ENCODE measurements around the gene ZNF423. TPM values are rescaled to one million over a fixed set of nuclear protein-coding genes. Genes with fewer than 3 reads are reported as not detected.
A peak's percentile ranks its signal among the peaks of the same experiment; 100 is the strongest.

ZNF423 gene
- total and polyA plus RNA-seq, 12 donors: 1.7 to 10.6 (median 5.5) TPM

GRCh38 chr16:49662569-49662968, 193.3 kb downstream of the ZNF423 start:
- 81 to 95% (median 89%) methylated on average over 4 of the region's 4 CpGs for WGBS, 4 donors
- peak overlapping the region in 1 of 5 donors; percentile 85 for H3K27ac ChIP-seq
- H3K9me3 ChIP-seq (replicated peaks in 1 of 3): no peaks in the 10 kb centered on the region
- H3K36me3 ChIP-seq (replicated peaks in 1 of 2): no peaks in the 10 kb centered on the region
- TF ChIP-seq, protein P1, sequence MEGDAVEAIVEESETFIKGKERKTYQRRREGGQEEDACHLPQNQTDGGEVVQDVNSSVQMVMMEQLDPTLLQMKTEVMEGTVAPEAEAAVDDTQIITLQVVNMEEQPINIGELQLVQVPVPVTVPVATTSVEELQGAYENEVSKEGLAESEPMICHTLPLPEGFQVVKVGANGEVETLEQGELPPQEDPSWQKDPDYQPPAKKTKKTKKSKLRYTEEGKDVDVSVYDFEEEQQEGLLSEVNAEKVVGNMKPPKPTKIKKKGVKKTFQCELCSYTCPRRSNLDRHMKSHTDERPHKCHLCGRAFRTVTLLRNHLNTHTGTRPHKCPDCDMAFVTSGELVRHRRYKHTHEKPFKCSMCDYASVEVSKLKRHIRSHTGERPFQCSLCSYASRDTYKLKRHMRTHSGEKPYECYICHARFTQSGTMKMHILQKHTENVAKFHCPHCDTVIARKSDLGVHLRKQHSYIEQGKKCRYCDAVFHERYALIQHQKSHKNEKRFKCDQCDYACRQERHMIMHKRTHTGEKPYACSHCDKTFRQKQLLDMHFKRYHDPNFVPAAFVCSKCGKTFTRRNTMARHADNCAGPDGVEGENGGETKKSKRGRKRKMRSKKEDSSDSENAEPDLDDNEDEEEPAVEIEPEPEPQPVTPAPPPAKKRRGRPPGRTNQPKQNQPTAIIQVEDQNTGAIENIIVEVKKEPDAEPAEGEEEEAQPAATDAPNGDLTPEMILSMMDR (IDR thresholded peaks at IDR 0.05): no peak
- no peak for TF ChIP-seq POLR2A (IDR thresholded peaks at IDR 0.05)
- intact Hi-C loops (cut with DNase I): no loop called here
- no peak for DNase-seq
- H3K4me1 ChIP-seq (replicated peaks in 1 of 2): no peaks in the 10 kb centered on the region
- no peaks in the 10 kb centered on the region for H3K27me3 ChIP-seq
- no peak overlapping the region for H3K4me3 ChIP-seq

DNA sequence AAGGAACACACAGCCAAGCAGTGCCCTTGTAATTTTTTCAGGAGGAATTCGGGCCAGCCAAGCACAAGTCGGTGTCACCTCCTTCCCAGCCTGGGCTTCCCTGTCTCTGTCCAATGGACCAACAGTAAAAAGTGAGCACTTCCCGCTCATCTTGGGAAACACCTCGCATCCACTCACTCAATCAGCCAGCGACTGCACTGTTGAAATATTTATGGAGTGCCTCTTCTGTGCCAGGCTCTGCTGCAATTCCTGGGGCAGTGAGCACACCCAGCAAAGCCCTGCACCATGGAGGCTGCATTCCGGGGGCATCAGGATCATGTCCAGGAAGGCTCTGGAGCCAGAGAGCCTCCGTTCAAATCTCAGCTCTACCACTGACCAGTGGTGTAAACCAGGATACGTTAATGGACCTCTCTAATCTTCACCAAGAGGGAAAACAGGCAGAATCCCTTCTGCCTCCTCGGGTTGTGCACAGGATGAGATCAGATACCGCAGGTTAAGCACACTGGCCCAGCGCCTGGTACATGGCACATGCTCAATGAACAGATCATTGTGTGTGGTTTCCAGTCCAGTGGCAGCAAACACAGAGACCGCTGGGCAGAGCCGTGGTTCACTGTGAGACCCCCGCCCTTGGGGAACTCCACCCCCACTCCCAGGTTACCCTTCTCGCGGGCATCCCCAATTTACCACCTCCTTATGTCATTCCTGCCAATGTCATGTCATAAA, 194.3 kb downstream of the ZNF423 start:
- peak in 1 of 7 donors; percentile 62 for DNase-seq
- intact Hi-C loops (cut with DNase I): no loop called here
- H3K27ac ChIP-seq: no peak overlapping the region
- WGBS, 4 donors: 85 to 89% (median 88%) methylated on average over 13 to 16 of the region's 16 CpGs
- no peak for TF ChIP-seq POLR2A (IDR thresholded peaks at IDR 0.05)
- TF ChIP-seq, protein P1 (IDR thresholded peaks at IDR 0.05): no peak
- H3K4me3 ChIP-seq: no peak overlapping the region
- H3K9me3 ChIP-seq (replicated peaks in 1 of 3): no peaks in the 10 kb centered on the region
- no peaks in the 10 kb centered on the region for H3K36me3 ChIP-seq (replicated peaks in 1 of 2)
- H3K4me1 ChIP-seq (replicated peaks in 1 of 2): no peaks in the 10 kb centered on the region
- no peaks in the 10 kb centered on the region for H3K27me3 ChIP-seq

DNA sequence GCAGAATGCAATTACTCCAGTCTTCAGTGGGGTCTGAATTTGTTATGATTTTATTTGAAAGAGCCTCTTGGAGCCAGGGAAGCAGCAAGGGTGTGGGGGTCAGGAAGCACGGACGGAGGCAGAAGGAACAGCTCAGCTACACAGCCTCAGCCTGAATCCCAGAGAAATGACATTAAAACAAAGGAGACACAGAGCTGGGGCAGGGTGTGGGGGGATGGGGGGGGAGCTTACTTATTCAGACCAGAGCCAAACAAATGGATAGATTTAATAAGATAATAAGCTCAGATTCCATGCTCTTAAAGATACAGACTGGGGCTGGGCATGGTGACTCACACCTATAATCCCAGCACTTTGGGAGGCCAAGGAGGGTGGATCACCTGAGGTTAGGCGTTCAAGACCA, 195.3 kb downstream of the ZNF423 start:
- intact Hi-C loops (cut with DNase I): no loop called here
- WGBS, 4 donors: 82 to 88% (median 84%) methylated on average over 3 of the region's 3 CpGs
- Histone ChIP-seq H3K27me3 (no peaks in the 10 kb centered on the region), H3K36me3 (replicated peaks in 1 of 2) (no peaks in the 10 kb centered on the region), H3K4me3 (no peak overlapping the region), H3K9me3 (replicated peaks in 1 of 3) (no peaks in the 10 kb centered on the region), H3K27ac (no peak overlapping the region), H3K4me1 (replicated peaks in 1 of 2) (no peaks in the 10 kb centered on the region)
- DNase-seq: no peak
- TF ChIP-seq POLR2A (IDR thresholded peaks at IDR 0.05): no peak
- TF ChIP-seq, protein P1 (IDR thresholded peaks at IDR 0.05): no peak

GRCh38 chr16:49659356-49659755, 196.6 kb downstream of the ZNF423 start:
- DNase-seq: no peak
- Histone ChIP-seq H3K27ac (no peak overlapping the region), H3K4me3 (no peak overlapping the region), H3K27me3 (no peaks in the 10 kb centered on the region), H3K36me3 (replicated peaks in 1 of 2) (no peaks in the 10 kb centered on the region), H3K9me3 (replicated peaks in 1 of 3) (no peaks in the 10 kb centered on the region), H3K4me1 (replicated peaks in 1 of 2) (no peaks in the 10 kb centered on the region)
- intact Hi-C loops (cut with DNase I): no loop called here
- no peak for TF ChIP-seq POLR2A (IDR thresholded peaks at IDR 0.05)
- TF ChIP-seq, protein P1 (IDR thresholded peaks at IDR 0.05): no peak
- 86 to 95% (median 89%) methylated on average over 8 to 10 of the region's 10 CpGs for WGBS, 4 donors
